Umbilical cord (tissue), 2 donors: ENCODE data around the gene DSCAM. TPM values are rescaled to one million over a fixed set of nuclear protein-coding genes. Genes with fewer than 3 reads are reported as not detected.

ENCODE experiments used
- DNase-seq: peaks from one replicate; pipeline ENCODE4 v3.0.0-alpha.2; 2015; ENCODE audit warnings: low spot score
- total RNA-seq: library from RNA; depleted of rRNA; stranded (reverse); fragments of >200 nt; gene quantifications from one replicate; pipeline ENCODE4 v1.2.3, GENCODE V29; 2014; ENCODE audit warnings: low replicate concordance; ENCODE audit not compliant: insufficient read depth

The DSCAM gene
- total RNA-seq, 1 donor from 2014 or later: 0.24 TPM

- DNase-seq: peak; percentile 58
These were observed 835.6 kb downstream of the DSCAM start for GRCh38 chr21:40011371-40011770.

GRCh38 chr21:40002978-40003377, 844.0 kb downstream of the DSCAM start:
- no peak for DNase-seq

- DNase-seq: peak; percentile 41
These were observed 862.5 kb downstream of the DSCAM start for GRCh38 chr21:39984286-39984991.

DNA sequence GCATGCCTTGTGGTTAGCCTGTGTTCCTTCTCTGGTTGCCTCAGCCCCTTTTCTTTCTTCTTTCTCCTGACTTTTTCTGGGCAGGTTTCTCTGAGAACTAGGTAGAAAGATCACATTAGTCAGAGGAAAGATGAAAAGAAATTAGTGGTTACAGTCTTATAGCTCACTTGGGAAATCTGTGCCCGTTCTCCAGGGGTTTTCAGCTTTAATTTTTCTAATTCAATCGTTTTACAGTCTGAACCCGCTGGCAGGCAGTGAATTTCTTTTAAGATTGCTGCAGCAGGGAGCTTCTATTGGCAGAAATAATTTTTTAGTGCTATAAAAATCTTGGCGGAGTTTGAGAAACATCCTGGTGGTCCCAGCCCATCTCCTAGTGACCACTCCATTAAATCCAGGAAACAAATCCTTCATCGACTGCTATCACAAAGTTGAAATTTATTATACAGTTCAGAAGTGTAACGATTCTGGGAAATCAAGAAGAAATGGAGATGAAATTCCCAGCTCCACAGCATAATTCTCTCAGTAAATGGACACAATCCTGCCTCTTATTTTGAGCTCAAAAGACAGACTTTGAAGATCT, 866.6 kb downstream of the DSCAM start:
- DNase-seq: no peak

GRCh38 chr21:39979321-39979720, 867.6 kb downstream of the DSCAM start:
- no peak for DNase-seq

- peak; percentile 5 for DNase-seq
These were observed 870.2 kb downstream of the DSCAM start for GRCh38 chr21:39976800-39977199.

GRCh38 chr21:39972976-39973770, 873.8 kb downstream of the DSCAM start:
- DNase-seq: no peak

DNA sequence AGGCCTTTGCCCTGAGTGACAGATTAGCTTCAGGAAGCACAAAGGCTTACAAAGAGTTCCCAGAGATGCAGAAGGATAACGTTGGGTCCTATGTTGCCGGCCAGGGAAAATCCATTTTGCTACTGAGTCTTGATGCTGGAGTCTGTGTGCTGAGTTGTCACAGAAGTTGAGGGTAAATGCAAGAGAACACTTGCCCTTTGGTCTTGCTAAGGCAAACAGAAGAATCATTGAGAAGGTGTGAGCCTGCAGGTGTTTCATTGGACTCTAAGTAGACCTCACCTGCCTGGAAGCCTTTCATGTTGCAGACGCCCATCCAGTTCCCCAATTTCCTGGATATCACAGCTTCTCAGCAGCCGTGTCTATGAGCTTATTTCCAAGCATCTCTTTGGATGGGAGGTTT, 874.5 kb downstream of the DSCAM start:
- DNase-seq: no peak

- DNase-seq: peak; percentile 25
These were observed 875.0 kb downstream of the DSCAM start for GRCh38 chr21:39971956-39972355.

DNA sequence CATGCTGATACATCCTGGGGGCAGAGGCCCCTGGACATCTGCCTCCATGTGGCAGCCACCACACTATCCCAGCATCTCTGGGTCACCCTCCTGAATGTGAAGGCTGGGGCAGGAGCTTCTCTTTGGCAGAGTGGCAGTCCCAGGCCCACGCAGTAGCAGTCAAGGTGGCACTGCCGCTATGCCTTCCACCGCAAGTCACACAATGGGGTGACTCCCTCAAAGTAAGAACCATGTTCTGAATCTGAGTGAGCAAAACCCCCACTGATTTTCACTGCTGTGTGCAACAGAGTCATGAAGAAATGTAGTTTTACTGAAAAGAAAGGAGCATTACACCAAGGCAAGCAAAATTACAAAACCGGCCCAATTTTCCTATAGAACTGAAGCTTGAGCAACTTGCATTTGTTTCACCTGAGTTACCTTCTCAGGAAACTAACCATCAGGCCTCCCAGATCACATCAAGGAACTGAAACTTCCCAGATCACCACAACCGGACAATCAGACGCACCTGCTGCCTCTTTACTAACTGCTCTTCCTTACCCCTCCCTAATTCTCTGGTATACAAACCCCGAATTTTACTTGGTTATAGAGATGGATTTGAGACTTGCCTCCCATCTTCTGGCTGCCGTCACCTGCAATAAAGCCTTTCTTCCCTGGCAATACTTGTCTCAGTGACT, 877.1 kb downstream of the DSCAM start:
- no peak for DNase-seq

GRCh38 chr21:39968010-39968409, 878.9 kb downstream of the DSCAM start:
- no peak for DNase-seq

GRCh38 chr21:39966786-39967185, 880.2 kb downstream of the DSCAM start:
- DNase-seq: no peak

DNA sequence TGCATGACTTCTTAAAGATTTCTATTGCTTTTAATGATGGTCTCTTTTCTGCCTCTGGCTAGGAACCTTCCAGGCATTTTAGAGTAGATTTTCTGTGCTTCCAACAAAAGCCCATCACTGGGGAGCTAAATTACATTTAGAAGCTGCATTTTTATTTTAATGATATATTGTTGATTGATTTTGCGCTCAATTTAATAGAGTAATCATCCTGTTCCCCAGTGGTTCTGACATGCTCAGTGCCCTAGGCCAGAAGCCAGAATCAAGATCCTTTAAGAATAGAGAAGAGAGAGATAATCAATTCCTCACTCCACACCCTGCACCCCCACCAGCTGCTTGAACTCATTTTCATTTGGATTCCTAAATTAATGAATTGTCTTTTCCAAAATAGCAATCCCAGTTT, 881.9 kb downstream of the DSCAM start:
- no peak for DNase-seq

GRCh38 chr21:39961251-39961650, 885.7 kb downstream of the DSCAM start:
- no peak for DNase-seq
